ENCODE data around the gene TRMT61B.

DNA sequence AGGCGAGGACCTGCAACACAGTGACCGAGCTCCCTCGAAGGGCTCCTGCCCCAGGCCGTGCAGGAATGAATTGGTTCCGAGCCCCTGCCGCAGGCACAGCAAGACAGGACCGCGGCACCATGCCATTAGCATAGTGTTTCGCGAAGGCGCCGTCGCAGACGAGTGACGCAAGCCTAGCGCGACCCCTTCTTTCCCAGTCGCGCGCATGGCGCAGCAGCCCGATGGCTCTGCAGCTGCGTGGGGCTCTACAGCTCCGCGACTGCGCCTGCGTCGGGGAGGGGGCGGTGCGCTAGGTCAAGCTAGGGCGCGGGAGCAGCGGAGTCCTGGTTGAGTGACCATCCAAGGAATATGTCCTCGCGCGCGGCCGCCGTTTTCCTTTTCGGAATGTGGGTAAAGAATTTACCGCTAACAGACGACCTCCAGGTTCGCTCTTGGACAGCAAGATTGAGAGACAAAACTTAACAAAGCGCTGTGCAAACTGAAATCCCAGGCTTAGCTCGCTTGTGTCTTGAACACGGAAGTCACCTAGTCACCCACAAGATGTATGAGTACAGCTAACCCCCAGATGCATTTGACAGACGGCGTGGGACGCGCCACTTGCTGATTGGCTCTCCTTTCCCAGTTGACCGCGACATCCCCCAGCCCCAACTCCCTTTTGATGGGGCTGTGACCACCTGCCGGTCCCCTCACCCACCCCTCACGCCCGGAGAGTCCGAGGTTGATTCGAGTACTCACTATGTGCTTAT lies at the start of gene TRMT61B:
- TF ChIP-seq, protein P1, sequence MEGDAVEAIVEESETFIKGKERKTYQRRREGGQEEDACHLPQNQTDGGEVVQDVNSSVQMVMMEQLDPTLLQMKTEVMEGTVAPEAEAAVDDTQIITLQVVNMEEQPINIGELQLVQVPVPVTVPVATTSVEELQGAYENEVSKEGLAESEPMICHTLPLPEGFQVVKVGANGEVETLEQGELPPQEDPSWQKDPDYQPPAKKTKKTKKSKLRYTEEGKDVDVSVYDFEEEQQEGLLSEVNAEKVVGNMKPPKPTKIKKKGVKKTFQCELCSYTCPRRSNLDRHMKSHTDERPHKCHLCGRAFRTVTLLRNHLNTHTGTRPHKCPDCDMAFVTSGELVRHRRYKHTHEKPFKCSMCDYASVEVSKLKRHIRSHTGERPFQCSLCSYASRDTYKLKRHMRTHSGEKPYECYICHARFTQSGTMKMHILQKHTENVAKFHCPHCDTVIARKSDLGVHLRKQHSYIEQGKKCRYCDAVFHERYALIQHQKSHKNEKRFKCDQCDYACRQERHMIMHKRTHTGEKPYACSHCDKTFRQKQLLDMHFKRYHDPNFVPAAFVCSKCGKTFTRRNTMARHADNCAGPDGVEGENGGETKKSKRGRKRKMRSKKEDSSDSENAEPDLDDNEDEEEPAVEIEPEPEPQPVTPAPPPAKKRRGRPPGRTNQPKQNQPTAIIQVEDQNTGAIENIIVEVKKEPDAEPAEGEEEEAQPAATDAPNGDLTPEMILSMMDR (IDR thresholded peaks at IDR 0.05; ENCODE audit: low read depth, low read length) = no peak
- no peak for TF ChIP-seq EZH2phosphoT487 (IDR thresholded peaks at IDR 0.05; ENCODE audit: low read depth)

Data from OCI-LY3 (cell line).